22Rv1 (cell line): Measurements from ENCODE around the gene SPTLC1.

Experiments used
- ZFX ChIP-seq: fragments of 450-650 bp; IDR thresholded peaks from 2 replicates; pipeline ENCODE4 v1.6.1; 2017; ENCODE audit warnings: antibody characterized with exemption, borderline replicate concordance
- TF ChIP-seq, protein P1 (sequence below): fragments of 450-650 bp; IDR thresholded peaks from 2 replicates; pipeline ENCODE4 v1.5.1; 2017; ENCODE audit warnings: mild to moderate bottlenecking

DNA sequence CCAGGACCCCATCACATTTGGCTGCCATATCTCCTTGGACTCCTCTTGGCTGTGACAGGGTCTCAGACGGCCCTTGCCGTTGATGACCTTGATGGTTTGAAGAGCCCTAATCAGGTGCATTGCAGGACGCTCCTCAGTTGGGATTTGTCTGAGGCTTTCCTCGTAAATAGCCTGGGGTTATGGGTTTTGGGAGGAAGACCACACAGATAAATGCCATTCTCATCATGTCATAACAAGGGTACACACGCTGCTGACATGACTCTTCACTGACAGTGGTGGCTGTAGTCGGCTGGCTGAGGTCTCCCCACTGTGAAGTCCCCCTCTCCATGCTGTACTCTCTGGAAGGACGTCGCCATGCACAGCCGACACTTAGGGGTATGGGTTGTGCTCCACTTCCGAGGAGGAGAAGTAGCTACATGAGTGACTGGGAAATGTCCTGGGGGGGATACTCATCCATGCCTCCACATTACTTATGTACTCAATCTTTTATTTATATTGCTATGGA lies 42.9 kb upstream of the SPTLC1 start:
- TF ChIP-seq, protein P1, sequence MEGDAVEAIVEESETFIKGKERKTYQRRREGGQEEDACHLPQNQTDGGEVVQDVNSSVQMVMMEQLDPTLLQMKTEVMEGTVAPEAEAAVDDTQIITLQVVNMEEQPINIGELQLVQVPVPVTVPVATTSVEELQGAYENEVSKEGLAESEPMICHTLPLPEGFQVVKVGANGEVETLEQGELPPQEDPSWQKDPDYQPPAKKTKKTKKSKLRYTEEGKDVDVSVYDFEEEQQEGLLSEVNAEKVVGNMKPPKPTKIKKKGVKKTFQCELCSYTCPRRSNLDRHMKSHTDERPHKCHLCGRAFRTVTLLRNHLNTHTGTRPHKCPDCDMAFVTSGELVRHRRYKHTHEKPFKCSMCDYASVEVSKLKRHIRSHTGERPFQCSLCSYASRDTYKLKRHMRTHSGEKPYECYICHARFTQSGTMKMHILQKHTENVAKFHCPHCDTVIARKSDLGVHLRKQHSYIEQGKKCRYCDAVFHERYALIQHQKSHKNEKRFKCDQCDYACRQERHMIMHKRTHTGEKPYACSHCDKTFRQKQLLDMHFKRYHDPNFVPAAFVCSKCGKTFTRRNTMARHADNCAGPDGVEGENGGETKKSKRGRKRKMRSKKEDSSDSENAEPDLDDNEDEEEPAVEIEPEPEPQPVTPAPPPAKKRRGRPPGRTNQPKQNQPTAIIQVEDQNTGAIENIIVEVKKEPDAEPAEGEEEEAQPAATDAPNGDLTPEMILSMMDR = no peak
- no peak for TF ChIP-seq ZFX
